Trophoblast cell (in vitro differentiated cells and primary cell): ENCODE results near the gene NAV3.

Experiments
- DNase-seq, 2 donors: peaks; one replicate each; pipeline ENCODE4 v3.0.0-alpha.2; 2016
- H2AFZ ChIP-seq: 2 replicates; pipeline ENCODE4 v1.6.1; 2013; ENCODE audit warnings: low read length, moderate library complexity, mild to moderate bottlenecking; ENCODE audit not compliant: insufficient read depth, poor library complexity
- H2AK5ac ChIP-seq: 2 replicates; pipeline ENCODE4 v1.6.1; 2013; ENCODE audit warnings: mild to moderate bottlenecking, low read length
- H2BK120ac ChIP-seq: 2 replicates; pipeline ENCODE4 v1.6.1; 2013; ENCODE audit warnings: low read length, mild to moderate bottlenecking, moderate library complexity; ENCODE audit not compliant: insufficient read depth, poor library complexity
- H2BK12ac ChIP-seq: 2 replicates; pipeline ENCODE4 v1.6.1; 2013; ENCODE audit warnings: mild to moderate bottlenecking, low read length, moderate library complexity
- H2BK5ac ChIP-seq: 2 replicates; pipeline ENCODE4 v1.6.1; 2013; ENCODE audit warnings: low read length, low read depth, moderate library complexity, mild to moderate bottlenecking; ENCODE audit not compliant: poor library complexity
- H3K14ac ChIP-seq: 2 replicates; pipeline ENCODE4 v1.6.1; 2013; ENCODE audit warnings: mild to moderate bottlenecking, low read length
- H3K18ac ChIP-seq: 2 replicates; pipeline ENCODE4 v1.6.1; 2013; ENCODE audit warnings: mild to moderate bottlenecking, low read length
- H3K23ac ChIP-seq: 2 replicates; pipeline ENCODE4 v1.6.1; 2013; ENCODE audit warnings: low read length
- H3K27ac ChIP-seq: 2 replicates; pipeline ENCODE4 v1.5.1; 2013; ENCODE audit warnings: low read depth, mild to moderate bottlenecking, inconsistent platforms, low read length, moderate library complexity
- H3K27me3 ChIP-seq: 2 replicates; pipeline ENCODE4 v1.6.1; 2013; ENCODE audit warnings: inconsistent platforms, mild to moderate bottlenecking, low read length, moderate library complexity; ENCODE audit not compliant: insufficient read depth
- H3K36me3 ChIP-seq, 2 experiments: 1 replicate in 1 of 2; 2 replicates in 1 of 2; pipeline ENCODE4 v1.6.1; 2013; ENCODE audit warnings: low read length in 2 of 2, mild to moderate bottlenecking in 2 of 2, moderate library complexity in 1 of 2; ENCODE audit not compliant: insufficient read depth in 2 of 2, control insufficient read depth in 1 of 2
- H3K4ac ChIP-seq: 2 replicates; pipeline ENCODE4 v1.6.1; 2013; ENCODE audit warnings: low read depth, mild to moderate bottlenecking, low read length, moderate library complexity
- H3K4me1 ChIP-seq, 2 experiments: 1 replicate in 1 of 2; 2 replicates in 1 of 2; pipeline ENCODE4 v1.6.1; 2013; ENCODE audit warnings: low read length in 2 of 2, mild to moderate bottlenecking in 2 of 2, moderate library complexity in 1 of 2; ENCODE audit not compliant: insufficient read depth in 2 of 2, control insufficient read depth in 1 of 2
- H3K4me2 ChIP-seq: 2 replicates; pipeline ENCODE4 v1.6.1; 2013; ENCODE audit warnings: inconsistent platforms, mild to moderate bottlenecking, low read length, moderate library complexity
- H3K4me3 ChIP-seq: 2 replicates; pipeline ENCODE4 v1.5.1; 2013; ENCODE audit warnings: mild to moderate bottlenecking, low read depth, low read length, inconsistent platforms
- H3K79me1 ChIP-seq: one replicate; pipeline ENCODE4 v1.6.1; 2013; ENCODE audit warnings: low read length
- H3K79me2 ChIP-seq: 2 replicates; pipeline ENCODE4 v1.6.1; 2013; ENCODE audit warnings: low read length, mild to moderate bottlenecking; ENCODE audit not compliant: control insufficient read depth, insufficient read depth, poor library complexity
- H3K9ac ChIP-seq: 2 replicates; pipeline ENCODE4 v1.6.1; 2013; ENCODE audit warnings: mild to moderate bottlenecking, low read length
- H3K9me3 ChIP-seq: 2 replicates; pipeline ENCODE4 v1.6.1; 2013; ENCODE audit warnings: low read depth, mild to moderate bottlenecking, control low read depth, inconsistent platforms, low read length; ENCODE audit not compliant: insufficient read depth
- H4K12ac ChIP-seq: 2 replicates; pipeline ENCODE4 v1.6.1; 2013; ENCODE audit warnings: low read depth, mild to moderate bottlenecking, low read length, moderate library complexity
- H4K8ac ChIP-seq: 2 replicates; pipeline ENCODE4 v1.6.1; 2013; ENCODE audit warnings: low read depth, mild to moderate bottlenecking, low read length, moderate library complexity
- H4K91ac ChIP-seq: one replicate; pipeline ENCODE4 v1.6.1; 2013; ENCODE audit warnings: low read depth, mild to moderate bottlenecking, low read length, moderate library complexity
- WGBS: extraction: QIAGEN DNeasy Blood & Tissue Kit; methylation state at CpG from one replicate; pipeline ENCODE4 v1.1.7; 2013; ENCODE audit warnings: missing lambda C conversion rate; ENCODE audit not compliant: insufficient read length, insufficient coverage; ENCODE audit errors: extremely low coverage; 5-methylcytosine and 5-hydroxymethylcytosine counted together

Gene NAV3

DNA sequence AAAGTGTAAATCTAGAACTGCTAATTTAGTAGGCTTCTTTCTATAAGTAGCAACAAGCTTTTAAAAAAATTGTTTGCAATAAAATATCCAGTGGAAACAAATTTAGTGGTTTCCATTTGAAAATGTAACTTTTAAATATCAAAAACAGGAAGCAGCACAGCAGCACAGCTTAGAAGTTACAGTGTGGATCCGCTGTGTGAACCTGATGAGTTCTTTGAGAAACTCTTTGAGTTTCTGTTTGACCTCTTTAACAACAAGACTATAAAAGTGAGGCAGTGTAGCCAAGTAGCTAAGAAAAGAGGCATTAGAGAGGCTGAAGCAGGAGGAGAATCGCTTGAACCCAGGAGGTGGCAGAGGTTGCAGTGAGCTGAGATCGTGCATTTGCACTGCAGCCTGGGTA lies 178.3 kb downstream of the NAV3 start:
- no peak overlapping the region for H4K8ac ChIP-seq
- H3K4ac ChIP-seq = no peak overlapping the region
- no peak overlapping the region for H3K18ac ChIP-seq
- H4K91ac ChIP-seq = no peak overlapping the region
- DNase-seq = no peak
- H2BK5ac ChIP-seq = no peak overlapping the region
- H2AK5ac ChIP-seq = no peak overlapping the region
- no peaks in the 10 kb centered on the region for H3K27me3 ChIP-seq
- H3K23ac ChIP-seq = no peak overlapping the region
- no peaks in the 10 kb centered on the region for H3K9me3 ChIP-seq
- H3K4me3 ChIP-seq = no peak overlapping the region
- no CpG with 5 or more reads among the region's 3 CpGs for WGBS
- H2BK12ac ChIP-seq = no peak overlapping the region
- H3K36me3 ChIP-seq = no peaks in the 10 kb centered on the region
- no peaks in the 10 kb centered on the region for H3K79me2 ChIP-seq
- H3K4me2 ChIP-seq = no peak overlapping the region
- H2BK120ac ChIP-seq = no peak overlapping the region
- H3K4me1 ChIP-seq = no peaks in the 10 kb centered on the region
- H2AFZ ChIP-seq = no peak overlapping the region
- H3K79me1 ChIP-seq = no peaks in the 10 kb centered on the region
- H3K27ac ChIP-seq = no peak overlapping the region
- H4K12ac ChIP-seq = no peak overlapping the region
- no peak overlapping the region for H3K14ac ChIP-seq
- no peak overlapping the region for H3K9ac ChIP-seq

DNA sequence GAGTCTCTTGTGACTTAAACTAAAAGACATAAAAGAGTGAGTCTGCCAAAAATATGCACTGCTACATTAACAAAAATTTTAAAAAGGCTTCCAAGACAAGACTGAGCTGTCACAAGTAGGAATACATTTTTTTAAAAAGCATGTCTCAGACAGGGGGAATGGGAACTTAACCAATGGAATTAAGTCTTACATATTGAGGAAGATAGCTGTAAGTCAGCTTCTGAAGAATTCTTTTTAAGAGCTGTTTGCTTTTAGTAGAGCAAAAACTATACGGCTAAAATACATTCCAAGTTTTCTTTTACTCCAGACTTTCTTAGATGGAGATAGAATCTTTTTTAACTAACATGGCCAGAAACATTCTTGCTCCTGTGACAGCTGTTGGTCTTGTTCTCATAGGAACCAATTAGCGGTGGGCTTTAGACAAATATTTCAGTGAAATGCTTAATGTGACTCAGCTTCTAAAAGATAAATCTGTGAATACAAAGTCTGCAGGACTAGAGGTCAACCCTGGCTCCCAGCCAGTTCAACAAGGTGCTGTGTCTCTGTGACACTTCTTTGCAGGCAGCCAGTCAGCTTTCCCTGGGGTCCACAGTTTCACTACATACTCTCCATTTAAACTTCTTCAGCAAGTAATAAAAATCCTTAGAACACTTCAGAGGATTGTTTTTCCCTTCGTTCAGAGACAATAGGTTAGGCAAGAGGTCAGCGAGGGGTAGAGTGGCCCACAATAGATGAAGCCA lies 187.6 kb downstream of the NAV3 start:
- Histone ChIP-seq H4K91ac (no peak overlapping the region), H3K4me3 (no peak overlapping the region), H3K18ac (no peak overlapping the region), H4K8ac (no peak overlapping the region), H3K14ac (no peak overlapping the region), H2AK5ac (no peak overlapping the region), H3K79me1 (no peaks in the 10 kb centered on the region), H3K79me2 (no peaks in the 10 kb centered on the region), H3K36me3 (no peaks in the 10 kb centered on the region), H3K4me2 (no peak overlapping the region), H3K27ac (no peak overlapping the region), H3K27me3 (no peaks in the 10 kb centered on the region), H3K9ac (no peak overlapping the region), H2BK12ac (no peak overlapping the region), H3K9me3 (no peaks in the 10 kb centered on the region), H2AFZ (no peak overlapping the region), H4K12ac (no peak overlapping the region), H2BK120ac (no peak overlapping the region), H3K23ac (no peak overlapping the region), H3K4ac (no peak overlapping the region), H3K4me1 (no peaks in the 10 kb centered on the region), H2BK5ac (no peak overlapping the region)
- no CpG with 5 or more reads among the region's 4 CpGs for WGBS
- no peak for DNase-seq

GRCh38 chr12:78018939-78019338 lies 188.2 kb downstream of the NAV3 start:
- no peak overlapping the region for H2BK12ac ChIP-seq
- H3K9me3 ChIP-seq = no peaks in the 10 kb centered on the region
- no peak overlapping the region for H4K8ac ChIP-seq
- H3K36me3 ChIP-seq = no peaks in the 10 kb centered on the region
- H4K12ac ChIP-seq = no peak overlapping the region
- H4K91ac ChIP-seq = no peak overlapping the region
- no peak overlapping the region for H3K4me2 ChIP-seq
- no peaks in the 10 kb centered on the region for H3K27me3 ChIP-seq
- no peak overlapping the region for H3K14ac ChIP-seq
- no peaks in the 10 kb centered on the region for H3K79me2 ChIP-seq
- no peak overlapping the region for H3K4me3 ChIP-seq
- WGBS = no CpG with 5 or more reads among the region's 3 CpGs
- no peak overlapping the region for H3K9ac ChIP-seq
- H3K4ac ChIP-seq = no peak overlapping the region
- no peaks in the 10 kb centered on the region for H3K4me1 ChIP-seq
- H3K18ac ChIP-seq = no peak overlapping the region
- no peak overlapping the region for H2BK5ac ChIP-seq
- DNase-seq = no peak
- no peak overlapping the region for H3K23ac ChIP-seq
- H2BK120ac ChIP-seq = no peak overlapping the region
- H2AK5ac ChIP-seq = no peak overlapping the region
- H3K79me1 ChIP-seq = no peaks in the 10 kb centered on the region
- no peak overlapping the region for H2AFZ ChIP-seq
- H3K27ac ChIP-seq = no peak overlapping the region

DNA sequence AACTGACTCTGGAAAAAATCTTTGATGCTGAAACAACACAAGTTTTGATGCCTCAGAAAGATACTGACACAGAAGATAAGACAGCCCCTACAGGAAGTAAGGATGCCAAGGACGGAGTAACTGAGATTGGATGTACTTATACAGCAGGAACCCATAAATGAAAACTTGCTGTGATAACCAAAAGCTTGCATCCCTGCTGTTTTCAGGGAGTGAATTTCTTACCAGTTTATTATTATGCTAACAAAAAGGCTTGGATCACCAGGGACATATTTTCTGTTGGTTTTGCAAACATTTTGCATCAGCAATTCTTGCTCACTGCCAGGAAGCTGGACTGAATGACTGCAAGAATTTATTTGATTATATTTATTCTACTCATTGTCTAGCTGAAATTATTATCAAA lies 197.7 kb downstream of the NAV3 start:
- Histone ChIP-seq H4K91ac (no peak overlapping the region), H3K4me1 (no peaks in the 10 kb centered on the region), H3K4me3 (no peak overlapping the region)

More for the DNA sequence above, 197.7 kb downstream of the NAV3 start:
- H3K9ac ChIP-seq = no peak overlapping the region
- H2BK5ac ChIP-seq = no peak overlapping the region
- H2AK5ac ChIP-seq = no peak overlapping the region
- H3K9me3 ChIP-seq = no peaks in the 10 kb centered on the region
- no peak overlapping the region for H3K23ac ChIP-seq
- H4K12ac ChIP-seq = no peak overlapping the region
- no peak for DNase-seq
- no peak overlapping the region for H3K18ac ChIP-seq
- no CpG with 5 or more reads among the region's 1 CpG for WGBS
- no peak overlapping the region for H3K4me2 ChIP-seq
- H3K79me2 ChIP-seq = no peaks in the 10 kb centered on the region
- no peak overlapping the region for H3K4ac ChIP-seq
- H3K27me3 ChIP-seq = no peaks in the 10 kb centered on the region
- H3K27ac ChIP-seq = no peak overlapping the region
- H3K14ac ChIP-seq = no peak overlapping the region
- H2BK120ac ChIP-seq = no peak overlapping the region
- H3K79me1 ChIP-seq = no peaks in the 10 kb centered on the region
- H3K36me3 ChIP-seq = no peaks in the 10 kb centered on the region
- no peak overlapping the region for H2AFZ ChIP-seq
- no peak overlapping the region for H4K8ac ChIP-seq
- H2BK12ac ChIP-seq = no peak overlapping the region
